Retinal pigment epithelial cell (primary cell): ENCODE results near the gene ELMOD1.

ENCODE experiments used
- DNase-seq: peaks from one replicate; pipeline ENCODE4 v3.0.0-alpha.2; 2010; ENCODE audit warnings: low read depth
- H3K4me3 ChIP-seq: 2 replicates; pipeline ENCODE4 v1.5.1; 2011; ENCODE audit warnings: mild to moderate bottlenecking, low read length, control low read depth, moderate library complexity
- TF ChIP-seq, protein P1 (sequence below): conservative IDR thresholded peaks from 2 replicates; pipeline ENCODE4 v1.5.1; 2011; ENCODE audit warnings: low read depth, low read length, control low read depth, inconsistent platforms

ELMOD1 gene

GRCh38 chr11:107676336-107677057 lies 85.5 kb downstream of the ELMOD1 start:
- TF ChIP-seq, protein P1, sequence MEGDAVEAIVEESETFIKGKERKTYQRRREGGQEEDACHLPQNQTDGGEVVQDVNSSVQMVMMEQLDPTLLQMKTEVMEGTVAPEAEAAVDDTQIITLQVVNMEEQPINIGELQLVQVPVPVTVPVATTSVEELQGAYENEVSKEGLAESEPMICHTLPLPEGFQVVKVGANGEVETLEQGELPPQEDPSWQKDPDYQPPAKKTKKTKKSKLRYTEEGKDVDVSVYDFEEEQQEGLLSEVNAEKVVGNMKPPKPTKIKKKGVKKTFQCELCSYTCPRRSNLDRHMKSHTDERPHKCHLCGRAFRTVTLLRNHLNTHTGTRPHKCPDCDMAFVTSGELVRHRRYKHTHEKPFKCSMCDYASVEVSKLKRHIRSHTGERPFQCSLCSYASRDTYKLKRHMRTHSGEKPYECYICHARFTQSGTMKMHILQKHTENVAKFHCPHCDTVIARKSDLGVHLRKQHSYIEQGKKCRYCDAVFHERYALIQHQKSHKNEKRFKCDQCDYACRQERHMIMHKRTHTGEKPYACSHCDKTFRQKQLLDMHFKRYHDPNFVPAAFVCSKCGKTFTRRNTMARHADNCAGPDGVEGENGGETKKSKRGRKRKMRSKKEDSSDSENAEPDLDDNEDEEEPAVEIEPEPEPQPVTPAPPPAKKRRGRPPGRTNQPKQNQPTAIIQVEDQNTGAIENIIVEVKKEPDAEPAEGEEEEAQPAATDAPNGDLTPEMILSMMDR, result no peak
- no peak overlapping the region for H3K4me3 ChIP-seq
- no peak for DNase-seq

DNA sequence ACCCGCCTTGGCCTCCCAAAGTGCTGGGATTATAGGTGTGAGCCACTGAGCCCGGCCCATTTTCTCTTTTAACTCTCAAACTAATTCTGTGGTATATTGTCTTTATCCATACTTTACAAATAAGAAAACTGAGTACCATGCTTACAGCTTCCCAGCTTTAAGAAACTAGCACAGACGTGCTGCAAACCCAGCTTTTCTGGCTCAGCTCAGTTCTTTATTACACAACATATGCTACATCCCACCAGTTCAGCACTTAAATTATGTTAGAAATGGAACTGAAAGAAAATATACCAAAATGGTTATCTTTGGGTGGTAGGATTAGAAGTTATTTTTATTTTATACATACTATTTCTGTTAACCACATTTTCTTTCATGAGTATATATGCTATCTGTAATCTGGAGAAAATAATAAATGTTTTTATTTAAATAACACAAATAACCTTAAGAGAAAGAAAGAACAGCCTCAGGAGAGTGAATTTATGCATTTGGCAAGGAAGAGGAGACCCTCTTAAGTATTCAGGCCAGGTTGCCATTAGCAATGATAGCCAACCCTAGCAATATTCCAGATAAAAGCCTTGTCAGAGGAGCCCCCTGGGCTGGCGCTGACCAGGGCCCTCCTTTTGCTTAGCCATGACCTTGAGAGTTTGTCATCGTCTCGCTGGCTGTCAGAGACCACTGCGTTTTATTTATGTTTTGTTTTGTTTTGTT lies 87.1 kb downstream of the ELMOD1 start:
- TF ChIP-seq, protein P1, result no peak
- DNase-seq, result no peak
- H3K4me3 ChIP-seq, result no peak overlapping the region

DNA sequence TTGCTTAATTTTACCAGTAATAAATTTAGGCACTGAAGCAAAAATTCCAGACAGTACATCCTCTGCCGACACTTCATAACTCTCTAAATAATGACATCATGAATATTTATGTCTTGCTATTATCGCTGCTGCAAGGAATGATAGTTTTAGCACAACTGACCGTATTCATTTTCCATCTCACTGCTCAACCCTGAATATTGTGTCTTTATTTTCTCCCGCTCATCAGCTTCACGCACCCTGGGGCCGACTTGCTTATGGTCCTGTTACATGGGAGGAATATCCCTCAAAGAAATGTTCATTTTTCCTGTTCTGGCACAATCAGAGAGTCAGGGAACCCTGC lies 87.7 kb downstream of the ELMOD1 start:
- no peak overlapping the region for H3K4me3 ChIP-seq
- DNase-seq, result no peak
- TF ChIP-seq, protein P1, result no peak

GRCh38 chr11:107679255-107680024 lies 88.5 kb downstream of the ELMOD1 start:
- TF ChIP-seq, protein P1, result no peak
- H3K4me3 ChIP-seq, result no peak overlapping the region
- DNase-seq, result no peak

GRCh38 chr11:107682171-107682570 lies 91.2 kb downstream of the ELMOD1 start:
- TF ChIP-seq, protein P1, result no peak
- no peak overlapping the region for H3K4me3 ChIP-seq
- DNase-seq, result no peak

- TF ChIP-seq, protein P1, result no peak
- H3K4me3 ChIP-seq, result no peak overlapping the region
- DNase-seq, result no peak
Measured at GRCh38 chr11:107682572-107682971, 91.6 kb downstream of the ELMOD1 start.
